ENCODE measurements around the gene TRAPPC10. TPM values are rescaled to one million over a fixed set of nuclear protein-coding genes. Genes with fewer than 3 reads are reported as not detected.

The TRAPPC10 gene
- total and polyA plus RNA-seq, 9 of the 15 experiments (the other 6 are each of a cell fraction or from before 2014, with no cell fraction given): 1.1 to 33.8 (median 24.3) TPM

- no peak for TF ChIP-seq ZNF609 (CRISPR knock-in tag; IDR thresholded peaks at IDR 0.05; ENCODE audit: borderline replicate concordance)
- TF ChIP-seq SPI1 (IDR thresholded peaks at IDR 0.05; ENCODE audit: borderline replicate concordance, low read depth, low read length): peak; percentile 89
- TF ChIP-seq ZNF431 (CRISPR knock-in tag; IDR thresholded peaks at IDR 0.05): no peak
- TF ChIP-seq ZBTB8A (IDR thresholded peaks at IDR 0.05; ENCODE audit: partially characterized antibody): no peak
- TF ChIP-seq CREB3 (tag; conservative IDR thresholded peaks at IDR 0.05; ENCODE audit: low read depth): peak; percentile 71; the same call in 1 of the 2 replicates
- TF ChIP-seq E2F6 (IDR thresholded peaks at IDR 0.05; ENCODE audit: borderline replicate concordance in 1 of 2, extremely low read depth in 1 of 2, insufficient read depth in 1 of 2, insufficient read length in 1 of 2, low read depth in 1 of 2, low read length in 1 of 2, poor library complexity in 1 of 2, severe bottlenecking in 1 of 2): no peak
- TF ChIP-seq ELF2 (CRISPR knock-in tag; IDR thresholded peaks at IDR 0.05): no peak
- no peak for TF ChIP-seq CBX8 (IDR thresholded peaks at IDR 0.05; ENCODE audit: borderline replicate concordance, extremely low read depth, low read depth, low read length, poor library complexity, severe bottlenecking)
- no peak for TF ChIP-seq SIRT6 (IDR thresholded peaks at IDR 0.05; ENCODE audit: low read depth, low read length)
- no peak for TF ChIP-seq RB1 (IDR thresholded peaks at IDR 0.05; ENCODE audit: low read depth)
- TF ChIP-seq GTF2E2 (tag; IDR thresholded peaks at IDR 0.05): no peak
- no peak for TF ChIP-seq NFYB (IDR thresholded peaks at IDR 0.05; ENCODE audit: extremely low read depth, insufficient read length)
- TF ChIP-seq AFF4 (CRISPR knock-in tag; IDR thresholded peaks at IDR 0.05): no peak
- TF ChIP-seq ZNF280B (CRISPR knock-in tag; IDR thresholded peaks at IDR 0.05): no peak
Measured at GRCh38 chr21:44024887-44025353, 12.8 kb downstream of the TRAPPC10 start (continued).

Measured in K562 (cell line).